Stimulated activated effector memory CD8-positive, alpha-beta T cell treated with anti-CD3 and anti-CD28 coated beads, Interleukin-12 subunit alpha, Interleukin-12 subunit beta, amount 100 ng/mL, for 72 hours (primary cell): ENCODE data around the gene TAF1D.

Experiments
- ATAC-seq: fragments of 150-1000 bp; cut with Tn5 transposase; 2 replicates; pipeline ENCODE4 v1.10.0; 2021
- DNase-seq, 2 donors: peaks; one replicate each; pipeline ENCODE4 v3.0.0; 2021 to 2022; ENCODE audit warnings: low spot score in 2 of 2
- H3K27ac Mint-ChIP-seq: one replicate; pipeline ENCODE4 v1.8.0; 2022; ENCODE audit warnings: mild to moderate bottlenecking, mixed read lengths
- H3K36me3 Mint-ChIP-seq: one replicate; pipeline ENCODE4 v1.8.0; 2022; ENCODE audit warnings: mild to moderate bottlenecking, mixed read lengths
- H3K4me1 Mint-ChIP-seq: one replicate; pipeline ENCODE4 v1.8.0; 2022; ENCODE audit warnings: mixed read lengths
- H3K4me3 Mint-ChIP-seq: one replicate; pipeline ENCODE4 v1.8.0; 2022; ENCODE audit warnings: mild to moderate bottlenecking, mixed read lengths
- H3K9me3 Mint-ChIP-seq: one replicate; pipeline ENCODE4 v1.8.0; 2022; ENCODE audit warnings: mixed read lengths

Gene TAF1D

GRCh38 chr11:93717501-93717900 lies 23.8 kb downstream of the TAF1D start:
- ATAC-seq (no peak), DNase-seq (no peak)
- H3K27ac Mint-ChIP-seq: peak overlapping the region; percentile 78
- peaks cover 36% of the 10 kb centered on the region for H3K4me1 Mint-ChIP-seq
- no peak overlapping the region for H3K4me3 Mint-ChIP-seq
- H3K9me3 Mint-ChIP-seq: no peaks in the 10 kb centered on the region
- peaks cover 81% of the 10 kb centered on the region for H3K36me3 Mint-ChIP-seq

GRCh38 chr11:93715797-93716396 lies 25.4 kb downstream of the TAF1D start:
- peak overlapping the region; percentile 78 for H3K27ac Mint-ChIP-seq
- H3K4me1 Mint-ChIP-seq: peaks cover 36% of the 10 kb centered on the region
- H3K36me3 Mint-ChIP-seq: peaks cover 79% of the 10 kb centered on the region
- H3K9me3 Mint-ChIP-seq: peaks cover 3% of the 10 kb centered on the region
- DNase-seq (no peak), ATAC-seq (no peak)
- no peak overlapping the region for H3K4me3 Mint-ChIP-seq

GRCh38 chr11:93712678-93713077 lies 28.6 kb downstream of the TAF1D start:
- ATAC-seq (no peak), DNase-seq (no peak)
- Mint-ChIP-seq H3K4me1 (peaks cover 26% of the 10 kb centered on the region), H3K27ac (no peak overlapping the region), H3K36me3 (peaks cover 82% of the 10 kb centered on the region), H3K9me3 (peaks cover 25% of the 10 kb centered on the region), H3K4me3 (no peak overlapping the region)

- no peak for DNase-seq
- Mint-ChIP-seq H3K4me1 (peaks cover 8% of the 10 kb centered on the region), H3K27ac (no peak overlapping the region), H3K36me3 (peaks cover 86% of the 10 kb centered on the region), H3K9me3 (peaks cover 25% of the 10 kb centered on the region), H3K4me3 (no peak overlapping the region)
- no peak for ATAC-seq
Measured at GRCh38 chr11:93710239-93710638, 31.1 kb downstream of the TAF1D start.

GRCh38 chr11:93704237-93704636 lies 37.1 kb downstream of the TAF1D start:
- no peak overlapping the region for H3K27ac Mint-ChIP-seq
- DNase-seq: no peak
- H3K4me1 Mint-ChIP-seq: no peaks in the 10 kb centered on the region
- H3K36me3 Mint-ChIP-seq: peaks cover 97% of the 10 kb centered on the region
- no peak overlapping the region for H3K4me3 Mint-ChIP-seq
- H3K9me3 Mint-ChIP-seq: peaks cover 10% of the 10 kb centered on the region
- no peak for ATAC-seq

GRCh38 chr11:93700830-93701229 lies 40.5 kb downstream of the TAF1D start:
- DNase-seq (no peak), ATAC-seq (no peak)
- Mint-ChIP-seq H3K4me1 (no peaks in the 10 kb centered on the region), H3K4me3 (no peak overlapping the region), H3K27ac (no peak overlapping the region), H3K36me3 (peaks cover 97% of the 10 kb centered on the region), H3K9me3 (no peaks in the 10 kb centered on the region)

GRCh38 chr11:93697611-93698010 lies 43.7 kb downstream of the TAF1D start:
- no peak overlapping the region for H3K27ac Mint-ChIP-seq

GRCh38 chr11:93694557-93694956 lies 46.7 kb downstream of the TAF1D start:
- ATAC-seq (no peak), DNase-seq (no peak)
- Mint-ChIP-seq H3K9me3 (no peaks in the 10 kb centered on the region), H3K4me1 (peaks cover 5% of the 10 kb centered on the region), H3K4me3 (no peak overlapping the region), H3K36me3 (peaks cover 100% of the 10 kb centered on the region), H3K27ac (no peak overlapping the region)

More at GRCh38 chr11:93697611-93698010, 43.7 kb downstream of the TAF1D start:
- H3K4me1 Mint-ChIP-seq: no peaks in the 10 kb centered on the region
- H3K4me3 Mint-ChIP-seq: no peak overlapping the region
- ATAC-seq (no peak), DNase-seq (no peak)
- peaks cover 100% of the 10 kb centered on the region for H3K36me3 Mint-ChIP-seq
- H3K9me3 Mint-ChIP-seq: no peaks in the 10 kb centered on the region

- ATAC-seq (no peak), DNase-seq (no peak)
- H3K4me3 Mint-ChIP-seq: no peak overlapping the region
- H3K9me3 Mint-ChIP-seq: no peaks in the 10 kb centered on the region
- peaks cover 10% of the 10 kb centered on the region for H3K4me1 Mint-ChIP-seq
- H3K36me3 Mint-ChIP-seq: peaks cover 100% of the 10 kb centered on the region
- H3K27ac Mint-ChIP-seq: no peak overlapping the region
Measured at GRCh38 chr11:93694109-93694508, 47.2 kb downstream of the TAF1D start.

- Mint-ChIP-seq H3K4me1 (peaks cover 19% of the 10 kb centered on the region), H3K9me3 (no peaks in the 10 kb centered on the region), H3K36me3 (peaks cover 95% of the 10 kb centered on the region), H3K27ac (peak overlapping the region; percentile 85), H3K4me3 (peak overlapping the region; percentile 38)
- DNase-seq: peak in 1 of 2 donors; percentile 76
- peak; percentile 100 for ATAC-seq
Measured at GRCh38 chr11:93689240-93689639, 52.1 kb downstream of the TAF1D start.

GRCh38 chr11:93686812-93687211 lies 54.5 kb downstream of the TAF1D start:
- peak overlapping the region; percentile 59 for H3K27ac Mint-ChIP-seq
- no peak overlapping the region for H3K4me3 Mint-ChIP-seq
- no peak for ATAC-seq
- DNase-seq: no peak
- peaks cover 93% of the 10 kb centered on the region for H3K36me3 Mint-ChIP-seq
- peaks cover 19% of the 10 kb centered on the region for H3K4me1 Mint-ChIP-seq
- no peaks in the 10 kb centered on the region for H3K9me3 Mint-ChIP-seq

GRCh38 chr11:93686226-93686625 lies 55.1 kb downstream of the TAF1D start:
- H3K4me3 Mint-ChIP-seq: no peak overlapping the region
- no peaks in the 10 kb centered on the region for H3K9me3 Mint-ChIP-seq
- no peak for DNase-seq
- ATAC-seq: no peak
- H3K4me1 Mint-ChIP-seq: peaks cover 19% of the 10 kb centered on the region
- peaks cover 93% of the 10 kb centered on the region for H3K36me3 Mint-ChIP-seq
- H3K27ac Mint-ChIP-seq: peak overlapping the region; percentile 59
